BJ (cell line): ENCODE data around the gene DNHD1. TPM values are rescaled to one million over a fixed set of nuclear protein-coding genes. Genes with fewer than 3 reads are reported as not detected.
A peak's percentile ranks its signal among the peaks of the same experiment; 100 is the strongest.

ENCODE experiments used
- CTCF ChIA-PET: fragments of 350-600 bp; formaldehyde crosslinking; extraction: SDS; loops from one replicate; lab custom pipeline; 2021; ENCODE audit warnings: antibody characterized with exemption, inconsistent platforms; lab: Yijun Ruan, JAX
- POLR2A ChIA-PET: fragments of 300-600 bp; sonication (Branson Sonifier 250); formaldehyde crosslinking; extraction: SDS; loops from one replicate; lab custom pipeline; 2021; ENCODE audit warnings: antibody characterized with exemption; lab: Charles Lee
- DNase-seq: peaks from one replicate; pipeline ENCODE4 v3.0.0-alpha.2; 2011; ENCODE audit warnings: low read depth
- H3K27me3 ChIP-seq: 2 replicates; pipeline ENCODE4 v1.6.0; 2011; ENCODE audit warnings: low read length; ENCODE audit not compliant: control insufficient read depth, insufficient read depth
- H3K36me3 ChIP-seq: 2 replicates; pipeline ENCODE4 v1.5.1; 2011; ENCODE audit warnings: low read length; ENCODE audit not compliant: control insufficient read depth, insufficient read depth
- H3K4me3 ChIP-seq: 2 replicates; pipeline ENCODE4 v1.5.1; 2011; ENCODE audit warnings: low read depth, mild to moderate bottlenecking, control low read depth, low read length
- polyA plus RNA-seq: library from polyadenylated mRNA; depleted of rRNA; stranded (reverse); fragments of >200 nt; gene quantifications from 2 replicates; pipeline ENCODE4 v1.2.3, GENCODE V29; 2011
- TF ChIP-seq, protein P1 (sequence below): IDR thresholded peaks from 2 replicates; pipeline ENCODE4 v1.5.1; 2011; ENCODE audit warnings: low read depth, mild to moderate bottlenecking, control low read depth, inconsistent platforms, low read length, moderate library complexity; ENCODE audit not compliant: insufficient read depth

DNHD1 gene
- polyA plus RNA-seq, 1 experiment: 3.1 TPM

DNA sequence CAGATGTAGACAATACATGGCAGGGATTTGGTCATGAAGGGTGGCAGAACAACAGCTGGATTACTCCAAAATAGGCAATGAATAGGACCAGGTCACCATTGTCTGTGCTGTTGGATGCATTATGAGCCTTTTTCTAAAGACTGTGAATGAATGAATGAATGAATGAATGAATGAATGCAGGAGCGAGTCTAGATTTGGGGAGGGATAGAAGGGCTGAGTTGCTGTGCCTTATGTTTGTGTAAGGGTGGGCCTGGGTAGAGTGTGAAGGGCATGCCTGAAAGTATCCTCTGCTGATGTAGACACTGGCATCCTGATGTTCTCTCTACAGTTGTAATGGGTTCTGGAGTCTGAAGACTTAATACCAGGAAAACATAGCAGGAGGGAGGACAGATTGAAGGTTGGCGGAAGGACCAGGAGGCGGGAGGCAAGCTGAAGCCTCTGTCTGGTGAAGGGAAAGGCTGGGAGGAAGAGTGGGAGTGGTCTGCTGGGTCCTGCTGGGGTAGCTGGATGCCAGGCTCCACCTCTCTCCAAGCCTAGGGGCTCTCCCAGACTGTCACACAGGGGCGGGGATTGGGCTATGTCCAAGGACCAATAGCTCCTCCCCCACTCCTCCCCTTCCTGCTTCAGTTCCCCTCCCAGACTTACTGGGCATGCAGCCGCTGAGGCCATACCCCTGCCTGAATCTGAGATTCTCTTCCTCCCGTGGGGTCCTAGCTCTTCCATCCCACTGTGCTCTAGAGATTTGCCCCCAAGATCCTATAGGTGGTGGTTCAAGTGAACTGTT is 28.2 kb upstream of the DNHD1 start:
- peak; percentile 20 for DNase-seq
- H3K27me3 ChIP-seq: no peaks in the 10 kb centered on the region
- H3K4me3 ChIP-seq: no peak overlapping the region
- H3K36me3 ChIP-seq: peaks cover 4% of the 10 kb centered on the region
- POLR2A ChIA-PET: no interaction called here
- CTCF ChIA-PET: interaction anchor here (1.0 kb wide), 1 partner anchor 14 kb away, joined by 4 read pairs; no protein-coding TSS in a partner anchor
- TF ChIP-seq, protein P1, sequence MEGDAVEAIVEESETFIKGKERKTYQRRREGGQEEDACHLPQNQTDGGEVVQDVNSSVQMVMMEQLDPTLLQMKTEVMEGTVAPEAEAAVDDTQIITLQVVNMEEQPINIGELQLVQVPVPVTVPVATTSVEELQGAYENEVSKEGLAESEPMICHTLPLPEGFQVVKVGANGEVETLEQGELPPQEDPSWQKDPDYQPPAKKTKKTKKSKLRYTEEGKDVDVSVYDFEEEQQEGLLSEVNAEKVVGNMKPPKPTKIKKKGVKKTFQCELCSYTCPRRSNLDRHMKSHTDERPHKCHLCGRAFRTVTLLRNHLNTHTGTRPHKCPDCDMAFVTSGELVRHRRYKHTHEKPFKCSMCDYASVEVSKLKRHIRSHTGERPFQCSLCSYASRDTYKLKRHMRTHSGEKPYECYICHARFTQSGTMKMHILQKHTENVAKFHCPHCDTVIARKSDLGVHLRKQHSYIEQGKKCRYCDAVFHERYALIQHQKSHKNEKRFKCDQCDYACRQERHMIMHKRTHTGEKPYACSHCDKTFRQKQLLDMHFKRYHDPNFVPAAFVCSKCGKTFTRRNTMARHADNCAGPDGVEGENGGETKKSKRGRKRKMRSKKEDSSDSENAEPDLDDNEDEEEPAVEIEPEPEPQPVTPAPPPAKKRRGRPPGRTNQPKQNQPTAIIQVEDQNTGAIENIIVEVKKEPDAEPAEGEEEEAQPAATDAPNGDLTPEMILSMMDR: no peak

GRCh38 chr11:6469599-6469998 is 27.5 kb upstream of the DNHD1 start:
- CTCF ChIA-PET: no interaction called here
- H3K4me3 ChIP-seq: no peak overlapping the region
- TF ChIP-seq, protein P1: no peak
- no peaks in the 10 kb centered on the region for H3K27me3 ChIP-seq
- no peak for DNase-seq
- peaks cover 4% of the 10 kb centered on the region for H3K36me3 ChIP-seq
- POLR2A ChIA-PET: no interaction called here

GRCh38 chr11:6472934-6473333 is 24.1 kb upstream of the DNHD1 start:
- ChIA-PET POLR2A (no interaction called here), CTCF (interaction anchor here (1.3 to 1.4 kb wide), 4 partner anchors 10 to 146 kb away, joined by 3 to 5 read pairs (median 4); partner anchors contain the start of gene TPP1)
- Histone ChIP-seq H3K36me3 (peaks cover 10% of the 10 kb centered on the region), H3K27me3 (no peaks in the 10 kb centered on the region), H3K4me3 (peak overlapping the region; percentile 85)
- DNase-seq: no peak
- TF ChIP-seq, protein P1: no peak

GRCh38 chr11:6473451-6474412 is 23.3 kb upstream of the DNHD1 start, which contains the start of gene TRIM3:
TRIM3 (minus strand) TSS chr11:6473941; CDS start chr11:6465695, 8,246 bp downstream.
- ChIA-PET POLR2A (no interaction called here), CTCF (interaction anchor here (0.7 to 1.4 kb wide), 5 partner anchors 9 to 145 kb away, joined by 3 to 5 read pairs (median 3); partner anchors contain the start of gene TPP1)
- H3K4me3 ChIP-seq: peak within 1 kb of the TSS; percentile 85
- TF ChIP-seq, protein P1: peak; percentile 67
- DNase-seq: peak; percentile 44
- H3K36me3 ChIP-seq: peaks cover 17% of the 10 kb centered on the region
- H3K27me3 ChIP-seq: no peaks in the 10 kb centered on the region

DNA sequence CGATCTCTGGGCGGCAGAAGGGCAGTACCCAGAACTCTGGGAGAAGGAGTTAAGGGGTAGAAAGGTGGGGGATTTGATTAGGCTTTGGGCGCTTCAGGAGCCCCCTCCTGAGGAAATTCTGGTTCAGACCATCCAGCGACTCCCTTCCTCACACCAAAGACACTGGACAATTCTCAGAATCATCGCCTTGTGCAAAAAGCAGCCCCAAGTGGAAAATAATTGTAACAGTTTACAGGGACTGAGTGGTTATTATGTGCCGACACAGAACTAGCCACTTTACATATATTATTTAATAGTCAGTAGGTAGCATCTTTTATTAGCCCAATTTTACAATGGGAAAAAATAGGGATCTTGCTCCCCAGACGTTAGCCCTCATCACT is 22.7 kb upstream of the DNHD1 start:
- no peak for DNase-seq
- peak overlapping the region; percentile 56 for H3K4me3 ChIP-seq
- ChIA-PET CTCF (interaction anchor here (1.2 to 1.4 kb wide), 2 partner anchors 9 to 144 kb away, joined by 3 read pairs; partner anchors contain the start of gene TPP1), POLR2A (no interaction called here)
- TF ChIP-seq, protein P1: no peak
- H3K36me3 ChIP-seq: peaks cover 21% of the 10 kb centered on the region
- H3K27me3 ChIP-seq: no peaks in the 10 kb centered on the region
